ENCODE data around the gene RABGAP1L.
"Not testable (repeated sequence)": the region's sequence is repeated elsewhere in the genome, so short reads cannot be mapped to it uniquely, and the experiment has no call there.

The RABGAP1L gene

GRCh38 chr1:174693085-174693484 is 533.8 kb downstream of the RABGAP1L start:
- no peak for DNase-seq
- TF ChIP-seq GATA1 (IDR thresholded peaks at IDR 0.05; ENCODE audit: low read depth, low read length) (no peak), POLR2A (IDR thresholded peaks at IDR 0.05; ENCODE audit: low read length) (no peak)

DNA sequence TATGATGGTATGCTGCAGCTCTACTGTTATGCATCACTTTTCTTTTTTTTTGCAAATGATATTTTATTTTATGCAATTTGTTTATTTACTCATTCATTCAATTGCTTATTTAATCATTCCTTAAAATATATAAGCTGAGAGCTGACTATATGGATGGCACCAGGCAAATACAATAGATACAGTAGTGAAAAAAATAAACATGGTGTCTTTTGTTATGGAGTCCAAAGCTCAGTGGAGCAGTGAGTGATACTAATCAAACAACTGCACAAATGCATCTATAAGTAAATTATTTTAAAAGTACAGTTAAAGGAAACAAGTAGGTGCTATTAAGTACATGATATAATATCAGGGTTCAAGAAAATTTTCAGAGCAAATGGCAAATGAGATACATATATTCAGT is 534.2 kb downstream of the RABGAP1L start:
- DNase-seq: not testable (repeated sequence)

DNA sequence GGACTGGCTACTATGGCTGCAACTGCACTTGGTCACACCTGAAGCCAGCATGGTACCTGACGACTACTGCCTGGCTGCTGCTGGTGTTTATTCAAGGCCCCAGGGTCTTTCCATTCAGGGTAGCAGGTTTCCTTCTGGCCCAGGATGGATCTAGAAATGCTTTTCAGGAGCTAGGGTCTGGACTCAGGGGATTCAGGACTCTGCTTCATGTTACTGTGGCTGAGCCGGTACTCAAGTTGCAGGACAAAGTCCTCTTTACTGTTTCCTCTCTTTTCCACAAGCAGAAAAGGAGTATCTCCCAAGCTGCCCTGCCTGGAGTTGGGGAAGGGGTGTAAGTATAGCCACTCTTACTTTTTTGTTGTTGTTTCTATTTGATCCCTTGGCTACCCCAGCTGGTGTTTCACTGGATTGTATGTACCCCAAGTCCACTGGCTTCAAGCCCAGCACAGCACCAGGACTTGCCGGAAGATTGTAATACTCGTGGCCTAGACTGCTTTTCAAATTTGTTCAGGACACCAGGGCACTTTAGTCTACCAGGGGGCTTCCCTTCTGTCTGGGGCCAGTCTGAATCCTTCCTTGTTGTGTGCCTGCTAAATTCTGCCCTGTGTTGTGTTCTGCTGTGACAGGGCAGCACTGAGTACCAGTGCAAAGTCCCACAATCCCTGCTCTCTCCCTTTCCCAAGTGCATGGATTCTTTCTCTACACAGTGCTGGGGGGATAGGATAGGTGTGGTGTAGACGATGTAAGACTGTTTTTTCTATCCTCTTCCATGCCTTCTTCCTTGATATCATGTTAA is 536.9 kb downstream of the RABGAP1L start:
- DNase-seq: no peak
- no peak for TF ChIP-seq GATA1 (IDR thresholded peaks at IDR 0.05; ENCODE audit: low read depth, low read length)
- no peak for TF ChIP-seq POLR2A (IDR thresholded peaks at IDR 0.05; ENCODE audit: low read length)

DNA sequence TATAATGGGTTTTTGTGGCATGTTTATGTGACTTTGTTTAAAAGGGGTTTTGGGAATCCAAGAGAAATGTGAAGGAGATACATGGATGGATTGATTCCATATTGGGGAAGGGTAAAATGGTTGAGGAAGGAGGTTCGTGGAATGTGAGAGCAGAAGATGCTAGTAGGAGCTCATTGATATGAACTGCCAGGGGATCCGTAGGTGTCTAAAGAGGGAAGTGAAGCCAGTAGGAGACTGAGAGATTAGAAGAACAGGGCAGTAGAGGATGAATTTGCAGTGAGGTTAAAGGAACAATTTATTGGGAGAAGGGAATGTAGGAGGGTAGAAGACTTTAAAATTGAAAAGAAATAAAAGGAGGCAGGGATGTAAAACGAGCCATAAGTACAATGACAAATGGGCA is 541.0 kb downstream of the RABGAP1L start:
- DNase-seq: no peak
- TF ChIP-seq GATA1 (IDR thresholded peaks at IDR 0.05; ENCODE audit: low read depth, low read length) (no peak), POLR2A (IDR thresholded peaks at IDR 0.05; ENCODE audit: low read length) (no peak)

DNA sequence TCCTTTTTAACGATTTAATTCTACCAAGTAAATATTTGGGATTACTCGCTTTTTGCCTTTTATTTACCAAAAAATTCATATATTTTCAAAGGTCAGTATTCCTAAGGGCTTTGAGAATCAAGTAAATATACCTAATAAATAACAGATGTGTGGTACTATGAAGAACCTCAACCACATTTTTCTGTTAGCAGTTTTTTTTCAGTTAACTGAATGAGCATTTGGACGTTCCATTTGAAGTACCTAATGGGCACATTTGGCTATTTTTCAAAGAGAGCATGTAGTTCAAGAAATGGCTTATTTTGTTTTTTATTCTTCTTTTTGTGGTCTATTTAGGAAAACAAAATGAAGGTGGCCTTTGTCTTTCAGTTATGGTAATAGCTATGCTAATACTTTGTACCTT is 541.5 kb downstream of the RABGAP1L start:
- TF ChIP-seq POLR2A (IDR thresholded peaks at IDR 0.05; ENCODE audit: low read length) (no peak), GATA1 (IDR thresholded peaks at IDR 0.05; ENCODE audit: low read depth, low read length) (no peak)
- no peak for DNase-seq

GRCh38 chr1:174701565-174701964 is 542.2 kb downstream of the RABGAP1L start:
- no peak for TF ChIP-seq GATA1 (IDR thresholded peaks at IDR 0.05; ENCODE audit: low read depth, low read length)
- TF ChIP-seq POLR2A (IDR thresholded peaks at IDR 0.05; ENCODE audit: low read length): no peak
- no peak for DNase-seq

DNA sequence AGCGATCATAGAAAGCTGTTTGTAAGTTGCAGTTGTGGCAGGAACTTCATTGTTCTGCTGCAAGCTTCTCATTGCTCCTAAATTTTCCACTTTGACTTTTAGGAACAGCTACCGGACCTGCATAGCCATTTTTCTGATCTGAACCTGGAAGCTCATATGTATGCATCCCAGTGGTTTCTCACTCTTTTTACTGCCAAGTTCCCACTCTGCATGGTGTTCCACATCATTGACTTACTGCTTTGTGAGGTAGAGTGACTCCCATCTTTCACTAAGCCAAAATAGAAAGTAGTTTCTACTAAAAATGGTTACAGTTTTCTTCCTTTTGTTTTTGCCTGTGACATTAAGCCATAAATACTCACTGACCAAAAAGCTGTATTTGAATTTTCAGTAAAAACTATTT is 542.7 kb downstream of the RABGAP1L start:
- no peak for TF ChIP-seq GATA1 (IDR thresholded peaks at IDR 0.05; ENCODE audit: low read depth, low read length)
- no peak for TF ChIP-seq POLR2A (IDR thresholded peaks at IDR 0.05; ENCODE audit: low read length)
- DNase-seq: no peak

DNA sequence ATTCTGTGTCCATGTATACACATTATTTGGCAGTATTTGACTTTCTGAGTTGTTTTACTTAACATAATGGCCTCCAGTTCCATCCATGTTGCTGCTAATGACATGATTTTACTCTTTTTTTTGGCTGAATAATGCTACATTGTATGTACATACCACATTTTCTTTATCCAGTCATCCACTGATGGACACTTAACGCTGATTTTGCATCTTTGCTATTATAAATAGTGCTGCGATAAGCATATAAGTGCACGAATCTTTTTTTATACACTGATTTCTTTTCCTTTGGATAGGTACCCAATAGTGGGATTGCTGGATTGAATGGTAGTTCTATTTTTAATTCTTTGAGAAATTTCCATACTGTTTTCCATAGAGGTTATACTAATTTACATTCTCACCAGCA is 544.0 kb downstream of the RABGAP1L start:
- TF ChIP-seq GATA1 (IDR thresholded peaks at IDR 0.05; ENCODE audit: low read depth, low read length) (no peak), POLR2A (IDR thresholded peaks at IDR 0.05; ENCODE audit: low read length) (no peak)

DNA sequence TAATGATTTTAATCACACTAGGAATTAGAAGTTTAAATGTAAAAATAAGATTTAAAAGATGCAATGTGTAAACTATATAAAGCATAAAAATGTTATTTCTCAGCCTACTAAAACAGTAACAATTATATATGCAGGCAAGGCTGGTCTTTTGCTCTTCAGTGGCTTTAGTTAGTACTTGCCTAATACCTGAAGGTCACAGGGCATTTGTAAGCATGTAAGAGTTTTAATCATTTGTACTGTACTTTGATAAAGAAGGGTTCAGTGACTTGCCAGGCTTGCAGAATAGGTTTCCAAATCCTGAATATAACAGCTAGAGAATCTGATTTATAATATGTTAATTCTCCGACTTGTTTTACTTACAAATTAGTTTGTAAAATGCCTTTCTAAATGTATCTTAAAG is 545.0 kb downstream of the RABGAP1L start:
- TF ChIP-seq POLR2A (IDR thresholded peaks at IDR 0.05; ENCODE audit: low read length) (no peak), GATA1 (IDR thresholded peaks at IDR 0.05; ENCODE audit: low read depth, low read length) (no peak)
- DNase-seq: no peak

More for the DNA sequence above, 544.0 kb downstream of the RABGAP1L start:
- DNase-seq: no peak

GRCh38 chr1:174710868-174711845 is 551.8 kb downstream of the RABGAP1L start:
- TF ChIP-seq GATA1 (IDR thresholded peaks at IDR 0.05; ENCODE audit: low read depth, low read length) (no peak), POLR2A (IDR thresholded peaks at IDR 0.05; ENCODE audit: low read length) (no peak)
- no peak for DNase-seq

DNA sequence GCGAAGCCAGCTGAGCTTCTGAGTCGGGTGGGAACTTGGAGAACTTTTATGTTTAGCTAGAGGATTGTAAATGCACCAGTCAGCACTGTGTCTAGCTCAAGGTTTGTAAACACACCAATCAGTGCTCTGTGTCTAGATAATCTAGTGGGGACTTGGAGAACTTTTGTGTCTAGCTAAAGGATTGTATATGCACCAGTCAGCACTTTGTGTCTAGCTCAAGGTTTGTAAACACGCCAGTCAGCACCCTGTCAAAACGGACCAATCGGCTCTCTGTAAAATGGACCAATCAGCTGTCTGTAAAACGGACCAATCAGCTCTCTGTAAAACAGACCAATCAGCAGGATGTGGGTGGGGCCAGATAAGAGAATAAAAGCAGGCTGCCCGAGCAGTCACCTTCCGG is 552.5 kb downstream of the RABGAP1L start:
- peak; percentile 2 to 8 for DNase-seq

- DNase-seq: no peak
- TF ChIP-seq POLR2A (IDR thresholded peaks at IDR 0.05; ENCODE audit: low read length) (no peak), GATA1 (IDR thresholded peaks at IDR 0.05; ENCODE audit: low read depth, low read length) (no peak)
These were observed 553.2 kb downstream of the RABGAP1L start for GRCh38 chr1:174712541-174712940.

DNA sequence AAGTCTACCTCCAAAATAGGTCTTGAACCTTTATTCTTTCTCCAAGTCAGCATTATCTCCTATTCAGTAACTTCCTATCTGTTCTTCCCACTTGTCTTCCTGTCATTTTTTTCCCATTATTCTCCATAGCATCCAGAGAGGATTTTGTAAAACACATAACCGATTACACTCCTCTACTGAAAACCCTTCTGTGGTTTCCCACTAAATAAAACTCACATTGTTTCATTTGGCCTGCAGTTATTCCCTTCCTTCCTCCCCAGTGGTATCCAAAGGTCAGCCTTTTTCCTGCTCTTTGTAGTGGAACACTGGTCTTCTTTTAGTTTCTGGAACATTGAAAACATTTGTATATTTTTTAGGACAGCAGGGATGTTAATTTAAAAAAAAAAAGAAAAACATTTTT is 554.5 kb downstream of the RABGAP1L start:
- no peak for DNase-seq
- TF ChIP-seq POLR2A (IDR thresholded peaks at IDR 0.05; ENCODE audit: low read length) (no peak), GATA1 (IDR thresholded peaks at IDR 0.05; ENCODE audit: low read depth, low read length) (no peak)

GRCh38 chr1:174719194-174719593 is 559.9 kb downstream of the RABGAP1L start:
- DNase-seq: no peak
- TF ChIP-seq GATA1 (IDR thresholded peaks at IDR 0.05; ENCODE audit: low read depth, low read length) (no peak), POLR2A (IDR thresholded peaks at IDR 0.05; ENCODE audit: low read length) (no peak)

- DNase-seq: no peak
- no peak for TF ChIP-seq POLR2A (IDR thresholded peaks at IDR 0.05; ENCODE audit: low read length)
- TF ChIP-seq GATA1 (IDR thresholded peaks at IDR 0.05; ENCODE audit: low read depth, low read length): no peak
These were observed 561.3 kb downstream of the RABGAP1L start for GRCh38 chr1:174720618-174721017.

Measured in erythroblast (primary cell).